MG63 (cell line): ENCODE results near the gene PPFIA2. TPM values are rescaled to one million over a fixed set of nuclear protein-coding genes. Genes with fewer than 3 reads are reported as not detected.
"Not testable (repeated sequence)": the region's sequence is repeated elsewhere in the genome, so short reads cannot be mapped to it uniquely, and the experiment has no call there.

Source experiments
- DNase-seq: peaks from one replicate; pipeline ENCODE4 v3.0.0-alpha.2; 2020
- H3K27me3 ChIP-seq: fragments of 250-450 bp; sonication (Bioruptor Pico); 2 replicates; pipeline ENCODE4 v1.5.1; 2020; ENCODE audit warnings: mild to moderate bottlenecking, moderate library complexity
- H3K36me3 ChIP-seq: fragments of 250-450 bp; sonication (Bioruptor Pico); 2 replicates; pipeline ENCODE4 v1.5.1; 2020; ENCODE audit warnings: mild to moderate bottlenecking, moderate library complexity
- H3K4me3 ChIP-seq: fragments of 250-450 bp; sonication (Bioruptor Pico); 2 replicates; pipeline ENCODE4 v1.5.1; 2020; ENCODE audit warnings: mild to moderate bottlenecking, moderate library complexity
- H3K9me3 ChIP-seq: fragments of 250-450 bp; sonication (Bioruptor Pico); 2 replicates; pipeline ENCODE4 v1.5.1; 2020; ENCODE audit warnings: mild to moderate bottlenecking, moderate library complexity
- total RNA-seq: library from RNA; depleted of rRNA; stranded (reverse); fragments of >200 nt; shearing (Covaris generic); gene quantifications from 2 replicates; pipeline ENCODE4 v1.2.3, GENCODE V29; 2014; ENCODE audit warnings: low replicate concordance

PPFIA2 gene
- total RNA-seq, 1 experiment from 2014 or later = not detected

DNA sequence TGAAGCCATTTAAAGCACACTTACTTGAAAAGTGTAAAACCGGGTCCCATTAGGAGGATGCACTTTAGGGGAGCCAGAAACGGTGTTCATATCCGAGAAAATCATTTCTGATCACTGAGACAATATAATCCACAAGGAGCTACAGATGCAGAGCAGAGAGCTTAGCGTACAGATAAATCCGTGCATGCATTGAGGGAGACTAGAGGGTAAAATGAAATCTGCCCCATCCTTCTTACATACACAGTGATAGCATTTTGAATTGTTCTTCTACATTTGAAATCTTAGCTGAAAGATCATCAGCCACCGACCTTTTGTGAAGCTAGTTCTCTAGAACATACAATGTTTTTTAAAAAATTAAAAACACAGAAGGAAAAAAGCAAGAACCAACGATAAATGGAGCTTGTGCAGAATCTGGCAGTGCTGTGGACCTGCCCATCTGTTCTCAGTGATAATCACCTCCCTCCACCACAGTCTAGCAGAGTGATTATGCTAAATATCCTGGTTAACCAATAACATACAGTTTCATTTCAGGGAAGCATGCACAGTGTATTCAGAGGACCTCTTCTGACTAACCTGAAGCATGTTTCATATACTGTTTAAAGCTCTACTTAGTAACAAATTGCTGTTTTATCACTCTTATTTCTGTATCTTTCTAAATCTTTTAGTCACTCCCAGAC is 161.1 kb downstream of the PPFIA2 start:
- H3K27me3 ChIP-seq = no peaks in the 10 kb centered on the region
- H3K4me3 ChIP-seq = no peak overlapping the region
- no peak for DNase-seq
- no peaks in the 10 kb centered on the region for H3K9me3 ChIP-seq
- no peaks in the 10 kb centered on the region for H3K36me3 ChIP-seq

DNA sequence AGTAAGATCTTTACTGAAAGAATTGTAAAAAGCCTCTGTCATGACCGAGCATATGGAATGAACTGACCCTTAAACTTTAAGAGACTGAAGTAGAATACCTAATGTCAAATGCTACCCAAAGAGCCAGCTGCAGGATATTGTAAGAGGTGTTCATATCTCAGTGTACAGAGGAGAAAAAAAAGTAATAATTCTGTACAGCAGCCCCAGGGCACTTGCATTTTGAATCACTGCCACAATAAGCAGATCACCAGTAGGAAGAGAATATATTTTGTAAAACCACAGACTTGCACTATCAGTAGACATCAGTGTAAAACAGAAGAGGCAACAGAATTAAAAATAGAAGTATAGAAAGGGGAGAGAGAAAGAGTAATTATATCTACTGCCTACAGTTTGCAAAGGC is 162.6 kb downstream of the PPFIA2 start:
- Histone ChIP-seq H3K27me3 (no peaks in the 10 kb centered on the region), H3K36me3 (no peaks in the 10 kb centered on the region), H3K9me3 (no peaks in the 10 kb centered on the region), H3K4me3 (no peak overlapping the region)
- DNase-seq = no peak

- Histone ChIP-seq H3K36me3 (no peaks in the 10 kb centered on the region), H3K9me3 (peaks cover 2% of the 10 kb centered on the region; the same call in 1 of the 2 replicates), H3K27me3 (no peaks in the 10 kb centered on the region), H3K4me3 (no peak overlapping the region)
- DNase-seq = no peak
Measured at GRCh38 chr12:81591256-81591655, 167.9 kb downstream of the PPFIA2 start.

- not testable (repeated sequence) for H3K27me3 ChIP-seq, H3K36me3 ChIP-seq, H3K9me3 ChIP-seq, H3K4me3 ChIP-seq, DNase-seq
Measured at GRCh38 chr12:81590703-81591102, 168.4 kb downstream of the PPFIA2 start.

GRCh38 chr12:81588235-81589008 is 170.7 kb downstream of the PPFIA2 start:
- no peak for DNase-seq
- H3K36me3 ChIP-seq = no peaks in the 10 kb centered on the region
- H3K27me3 ChIP-seq = no peaks in the 10 kb centered on the region
- H3K4me3 ChIP-seq = no peak overlapping the region
- H3K9me3 ChIP-seq = peaks cover 2% of the 10 kb centered on the region; the same call in 1 of the 2 replicates

DNA sequence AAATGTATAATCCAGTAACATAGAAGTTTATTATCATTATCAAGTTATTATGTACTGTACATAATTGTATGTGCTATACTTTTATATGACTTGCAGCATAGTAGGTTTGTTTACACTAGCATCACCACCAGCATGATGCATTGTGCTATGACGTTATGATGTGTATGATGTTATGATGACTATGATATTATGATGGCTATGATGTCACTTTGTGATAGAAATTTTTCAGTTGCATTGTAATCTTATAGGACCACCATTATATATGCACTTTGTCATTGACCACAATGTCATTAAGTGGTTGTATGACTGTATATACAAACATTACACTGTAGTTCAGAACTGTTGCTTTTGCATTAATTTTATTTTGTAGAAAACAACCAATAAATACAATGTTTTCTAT is 173.4 kb downstream of the PPFIA2 start:
- H3K27me3 ChIP-seq = no peaks in the 10 kb centered on the region
- no peak overlapping the region for H3K4me3 ChIP-seq
- no peak for DNase-seq
- H3K36me3 ChIP-seq = no peaks in the 10 kb centered on the region
- peaks cover 2% of the 10 kb centered on the region; the same call in 1 of the 2 replicates for H3K9me3 ChIP-seq

GRCh38 chr12:81573228-81573627 is 185.9 kb downstream of the PPFIA2 start:
- no peak for DNase-seq
- H3K36me3 ChIP-seq = no peaks in the 10 kb centered on the region
- no peak overlapping the region for H3K4me3 ChIP-seq
- H3K9me3 ChIP-seq = no peaks in the 10 kb centered on the region
- no peaks in the 10 kb centered on the region for H3K27me3 ChIP-seq

GRCh38 chr12:81572411-81572810 is 186.7 kb downstream of the PPFIA2 start:
- no peaks in the 10 kb centered on the region for H3K27me3 ChIP-seq
- no peak overlapping the region for H3K4me3 ChIP-seq
- no peaks in the 10 kb centered on the region for H3K9me3 ChIP-seq
- no peaks in the 10 kb centered on the region for H3K36me3 ChIP-seq
- DNase-seq = no peak

DNA sequence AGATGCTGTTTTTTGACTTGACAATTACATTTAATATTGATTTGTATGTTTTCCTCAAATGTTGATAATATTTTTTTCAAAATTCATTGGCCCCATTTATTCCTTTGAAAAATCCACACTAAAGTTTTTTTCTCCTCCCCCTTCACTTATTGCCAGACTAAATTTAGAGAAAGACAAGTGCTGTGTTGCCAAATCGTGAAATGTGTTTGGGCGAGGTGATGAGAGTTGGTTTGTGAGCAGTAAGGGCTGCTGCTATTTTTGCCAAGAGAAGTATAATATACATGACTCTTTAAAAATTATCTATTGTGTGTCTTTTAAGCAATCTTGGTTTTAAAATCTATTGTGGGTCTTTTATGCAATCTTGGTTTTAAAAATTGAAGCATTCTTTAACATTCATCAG is 188.9 kb downstream of the PPFIA2 start:
- DNase-seq = no peak
- Histone ChIP-seq H3K9me3 (no peaks in the 10 kb centered on the region), H3K4me3 (no peak overlapping the region), H3K36me3 (no peaks in the 10 kb centered on the region), H3K27me3 (no peaks in the 10 kb centered on the region)

DNA sequence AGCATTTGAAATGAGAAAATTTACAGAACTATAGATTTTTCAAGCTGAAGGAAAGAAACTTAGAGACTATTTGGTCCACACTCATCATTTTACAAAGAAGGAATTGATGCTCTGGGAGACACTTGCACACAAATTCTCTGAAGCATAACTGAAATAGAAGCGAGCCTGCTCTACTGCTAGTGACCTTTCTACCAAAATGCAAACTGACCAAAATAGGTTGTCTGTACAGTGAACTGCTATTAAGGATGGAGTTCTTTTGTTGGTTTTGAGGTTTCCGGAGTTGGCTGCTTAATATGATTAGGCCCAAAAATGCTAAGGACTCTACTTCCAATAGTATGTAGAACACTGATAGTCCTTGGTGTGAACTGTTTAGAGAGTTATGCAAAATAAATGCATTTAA is 194.9 kb downstream of the PPFIA2 start:
- Histone ChIP-seq H3K27me3 (no peaks in the 10 kb centered on the region), H3K36me3 (no peaks in the 10 kb centered on the region), H3K4me3 (no peak overlapping the region), H3K9me3 (no peaks in the 10 kb centered on the region)
- no peak for DNase-seq

DNA sequence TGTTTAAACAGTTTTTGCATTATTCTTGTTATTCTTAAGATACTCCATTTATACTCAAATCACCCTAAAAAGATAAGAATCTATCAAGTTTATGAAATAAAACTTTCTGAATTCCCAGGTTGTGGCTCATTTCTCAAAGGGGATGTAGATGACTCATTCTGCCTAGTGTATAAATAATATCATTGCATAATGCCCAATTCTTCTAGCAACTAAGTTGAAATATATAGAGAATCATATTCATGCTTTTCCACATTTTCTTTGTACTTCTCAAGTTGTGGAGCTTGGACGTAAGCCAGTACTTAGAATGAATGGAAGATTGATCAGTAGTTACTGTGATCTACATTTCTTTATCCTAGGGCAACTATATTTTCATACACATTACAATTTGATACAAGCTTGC is 201.1 kb downstream of the PPFIA2 start:
- Histone ChIP-seq H3K9me3 (no peaks in the 10 kb centered on the region), H3K4me3 (no peak overlapping the region), H3K27me3 (no peaks in the 10 kb centered on the region), H3K36me3 (no peaks in the 10 kb centered on the region)
- no peak for DNase-seq

DNA sequence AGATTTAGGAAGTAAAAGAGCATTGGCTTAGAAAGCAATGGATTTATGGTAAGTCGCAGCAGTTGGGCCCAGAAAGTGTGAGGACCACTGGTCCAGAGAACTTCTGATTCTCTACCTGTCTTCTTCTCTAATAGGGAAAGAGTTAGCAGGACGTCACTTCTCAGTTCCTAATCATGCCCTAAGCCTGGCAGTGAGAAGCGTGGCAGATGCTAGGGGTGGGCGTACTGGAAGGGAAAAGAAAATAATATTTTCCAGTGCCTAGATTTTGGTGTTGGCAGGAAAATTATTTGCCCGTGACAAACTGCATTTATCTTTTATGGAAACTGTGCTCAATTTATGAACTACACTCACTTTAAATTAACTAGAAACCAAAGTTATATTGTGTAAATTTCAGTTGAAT is 212.3 kb downstream of the PPFIA2 start:
- Histone ChIP-seq H3K27me3 (no peaks in the 10 kb centered on the region), H3K9me3 (no peaks in the 10 kb centered on the region), H3K36me3 (no peaks in the 10 kb centered on the region), H3K4me3 (no peak overlapping the region)
- DNase-seq = no peak

GRCh38 chr12:81543621-81544139 is 215.5 kb downstream of the PPFIA2 start:
- Histone ChIP-seq H3K27me3 (no peaks in the 10 kb centered on the region), H3K4me3 (no peak overlapping the region), H3K9me3 (no peaks in the 10 kb centered on the region), H3K36me3 (no peaks in the 10 kb centered on the region)
- DNase-seq = no peak

DNA sequence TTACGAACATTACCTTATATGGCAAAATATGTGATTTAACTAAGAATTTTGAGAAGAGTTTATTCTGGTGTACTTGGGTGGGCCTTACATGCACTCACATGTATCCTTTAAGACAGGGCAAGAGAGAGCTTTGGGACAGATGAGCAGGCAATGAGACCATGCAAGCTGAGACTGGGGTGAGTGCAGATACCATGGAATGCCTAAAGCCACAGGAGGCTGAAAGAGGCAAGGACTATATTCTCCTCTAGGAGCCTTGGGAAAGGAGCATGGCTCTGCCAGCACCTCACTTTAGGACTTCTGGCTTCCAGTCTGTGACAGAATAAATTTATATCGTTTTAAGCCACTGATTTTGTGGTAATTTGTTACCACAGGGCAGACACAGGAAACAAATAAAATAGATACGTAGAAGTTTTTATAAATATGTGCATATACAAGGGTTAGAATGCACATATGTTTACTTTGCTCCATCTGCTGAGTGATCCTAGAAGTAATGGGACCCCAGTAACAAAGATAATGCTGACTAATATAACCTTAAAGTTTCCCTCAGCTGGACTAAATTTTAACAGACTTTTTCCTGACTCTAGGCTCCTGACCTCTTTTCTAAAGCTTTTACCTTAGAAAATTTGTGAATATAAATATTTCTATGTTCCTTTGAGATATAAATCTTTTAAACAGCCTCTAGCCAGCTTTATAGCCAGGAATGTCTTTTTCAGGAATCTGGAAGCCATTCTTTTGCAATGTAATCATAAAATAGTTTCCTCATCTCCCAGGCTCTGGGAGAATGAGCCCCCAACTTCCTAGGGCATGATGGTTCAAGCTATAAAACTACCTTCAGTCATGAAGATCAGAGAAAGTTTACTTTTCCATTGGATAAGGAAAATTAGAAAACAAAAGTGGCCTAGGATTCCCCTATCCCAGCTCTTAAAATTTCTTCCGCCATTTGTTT is 216.8 kb downstream of the PPFIA2 start:
- no peak for DNase-seq
- Histone ChIP-seq H3K4me3 (no peak overlapping the region), H3K9me3 (no peaks in the 10 kb centered on the region), H3K36me3 (no peaks in the 10 kb centered on the region), H3K27me3 (no peaks in the 10 kb centered on the region)

- Histone ChIP-seq H3K4me3 (no peak overlapping the region), H3K36me3 (no peaks in the 10 kb centered on the region), H3K9me3 (no peaks in the 10 kb centered on the region), H3K27me3 (no peaks in the 10 kb centered on the region)
- no peak for DNase-seq
Measured at GRCh38 chr12:81541121-81541520, 218.0 kb downstream of the PPFIA2 start.

- Histone ChIP-seq H3K27me3 (no peaks in the 10 kb centered on the region), H3K36me3 (no peaks in the 10 kb centered on the region), H3K9me3 (no peaks in the 10 kb centered on the region), H3K4me3 (no peak overlapping the region)
- DNase-seq = no peak
Measured at GRCh38 chr12:81539279-81539678, 219.9 kb downstream of the PPFIA2 start.

GRCh38 chr12:81533054-81533453 is 226.1 kb downstream of the PPFIA2 start:
- Histone ChIP-seq H3K36me3 (no peaks in the 10 kb centered on the region), H3K4me3 (no peak overlapping the region), H3K9me3 (no peaks in the 10 kb centered on the region), H3K27me3 (no peaks in the 10 kb centered on the region)
- DNase-seq = no peak
